ENCODE results near the gene MAN2A1.

Gene MAN2A1

GRCh38 chr5:109681763-109682162 lies 8.0 kb upstream of the MAN2A1 start:
- no peak for DNase-seq (ENCODE audit: low spot score)

DNA sequence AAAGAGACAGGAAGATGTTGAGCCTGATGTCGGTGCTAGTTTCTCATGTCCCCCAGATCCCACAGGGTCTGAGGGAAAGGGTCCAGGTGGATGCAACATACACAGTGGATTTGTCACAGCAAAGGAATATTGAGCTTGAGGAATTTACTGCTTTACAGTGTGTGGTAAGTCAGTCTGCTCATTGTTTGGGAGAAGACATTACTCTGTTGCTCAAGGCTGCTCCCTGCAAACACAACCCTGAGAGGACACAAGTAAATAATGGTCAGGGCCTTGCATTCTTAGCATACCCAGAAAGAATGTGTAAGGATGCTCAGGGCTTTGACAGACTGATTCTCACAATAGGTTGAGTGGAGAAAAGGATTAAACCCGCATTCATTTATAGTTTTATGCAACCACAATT lies 7.3 kb upstream of the MAN2A1 start:
- DNase-seq (ENCODE audit: low spot score), result no peak

GRCh38 chr5:109685916-109686315 lies 3.8 kb upstream of the MAN2A1 start:
- DNase-seq (ENCODE audit: low spot score), result no peak

GRCh38 chr5:109688630-109688969 lies 1.1 kb upstream of the MAN2A1 start:
- peak; percentile 21 for DNase-seq (ENCODE audit: low spot score)

GRCh38 chr5:109688970-109689739 lies 572 bp upstream of the MAN2A1 start:
- peak; percentile 95 for DNase-seq (ENCODE audit: low spot score)

DNA sequence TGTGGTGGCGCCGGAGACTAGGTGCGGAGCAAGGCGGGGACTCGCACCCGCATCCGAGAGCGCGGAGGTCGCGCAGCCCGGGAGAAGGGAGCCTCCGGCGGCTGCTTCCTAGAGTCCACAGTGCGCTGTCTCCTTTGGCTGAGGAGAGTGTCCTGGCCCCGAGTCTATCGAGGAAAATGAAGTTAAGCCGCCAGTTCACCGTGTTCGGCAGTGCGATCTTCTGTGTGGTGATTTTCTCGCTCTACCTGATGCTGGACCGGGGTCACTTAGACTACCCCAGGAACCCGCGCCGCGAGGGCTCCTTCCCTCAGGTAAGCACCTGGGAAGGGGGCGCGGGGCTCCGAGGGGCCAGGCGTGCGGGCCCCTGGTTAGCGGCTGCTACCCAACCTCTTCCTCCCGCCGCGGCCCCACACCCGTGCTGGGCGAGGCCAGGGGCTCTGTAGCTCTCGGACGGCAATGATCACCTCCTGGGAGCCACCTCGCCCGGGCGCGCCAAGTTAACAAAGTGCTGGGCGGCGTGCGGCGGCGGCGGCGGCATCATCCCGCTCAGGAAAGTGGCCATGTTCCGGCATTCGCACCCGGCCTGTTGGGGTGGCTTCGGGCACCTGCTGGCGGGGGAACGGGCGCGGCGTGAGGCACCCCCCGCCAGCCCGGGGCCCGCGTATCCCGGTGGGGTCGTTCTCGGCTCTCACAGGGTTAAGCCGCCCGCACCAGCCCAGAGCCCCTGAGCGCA lies 681 bp downstream of the MAN2A1 start:
- peak; percentile 59 for DNase-seq (ENCODE audit: low spot score)

- DNase-seq (ENCODE audit: low spot score), result peak; percentile 66
These were observed 1.3 kb downstream of the MAN2A1 start for GRCh38 chr5:109690975-109691574.

DNA sequence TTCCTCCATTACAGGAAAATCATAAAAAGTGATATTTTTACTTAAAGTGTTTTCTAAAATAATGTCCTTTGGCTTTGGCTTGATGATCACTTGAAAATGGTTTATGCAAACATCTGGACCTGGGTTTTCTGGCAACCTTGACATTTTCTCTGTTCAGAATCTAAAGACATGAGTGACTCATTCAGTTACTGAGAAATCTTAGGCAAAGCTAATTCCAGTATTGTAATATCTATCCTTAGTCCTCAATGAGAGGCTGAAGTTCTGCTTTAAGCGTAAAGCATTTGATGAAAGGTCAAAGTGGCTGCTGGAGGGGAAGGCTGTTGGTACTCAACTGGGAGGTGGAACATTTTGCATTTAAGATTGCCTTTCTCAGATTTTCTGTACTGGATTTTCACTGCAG lies 2.3 kb downstream of the MAN2A1 start:
- no peak for DNase-seq (ENCODE audit: low spot score)

GRCh38 chr5:109692852-109693251 lies 3.1 kb downstream of the MAN2A1 start:
- DNase-seq (ENCODE audit: low spot score), result no peak

DNA sequence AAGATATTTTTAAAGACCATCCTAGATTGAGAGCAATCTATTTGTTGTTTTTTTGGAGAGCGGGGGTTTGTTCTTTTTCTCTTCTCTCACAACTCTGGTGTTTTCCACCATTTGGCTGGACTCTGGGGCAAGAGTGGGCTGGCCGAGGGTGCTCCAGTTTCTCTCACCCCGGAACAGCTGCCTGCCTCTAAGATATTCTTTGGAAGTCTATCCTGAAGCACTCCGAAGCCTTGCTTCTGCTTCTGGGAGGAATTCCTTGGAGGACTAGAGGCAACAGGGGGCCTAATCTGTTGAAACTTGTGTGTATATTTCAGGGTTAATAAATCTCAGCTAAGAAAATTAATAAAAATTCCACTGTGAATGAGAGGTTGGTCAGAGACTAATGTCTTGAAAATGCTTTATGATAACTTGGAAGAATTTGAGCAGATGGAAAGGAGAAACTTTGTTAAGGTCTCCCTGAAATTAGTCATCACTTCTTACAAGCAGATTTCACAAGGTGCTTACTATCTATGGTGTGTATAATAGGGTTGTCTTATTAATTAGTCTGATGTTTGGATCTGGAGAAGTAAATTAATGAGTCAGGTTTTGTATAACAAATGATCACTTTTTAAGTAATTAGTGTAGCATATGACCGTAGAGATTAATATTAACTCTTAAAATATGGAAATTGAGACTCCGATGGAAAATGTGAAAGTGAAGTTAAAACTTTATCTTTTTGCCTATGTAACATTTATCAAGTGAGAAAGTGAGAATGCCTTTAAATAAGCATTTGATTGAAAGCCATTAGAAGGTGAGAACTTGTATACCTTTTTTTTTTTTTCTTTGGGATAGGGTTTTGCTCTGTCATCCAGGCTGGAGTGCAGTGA lies 4.0 kb downstream of the MAN2A1 start:
- DNase-seq (ENCODE audit: low spot score), result no peak

DNA sequence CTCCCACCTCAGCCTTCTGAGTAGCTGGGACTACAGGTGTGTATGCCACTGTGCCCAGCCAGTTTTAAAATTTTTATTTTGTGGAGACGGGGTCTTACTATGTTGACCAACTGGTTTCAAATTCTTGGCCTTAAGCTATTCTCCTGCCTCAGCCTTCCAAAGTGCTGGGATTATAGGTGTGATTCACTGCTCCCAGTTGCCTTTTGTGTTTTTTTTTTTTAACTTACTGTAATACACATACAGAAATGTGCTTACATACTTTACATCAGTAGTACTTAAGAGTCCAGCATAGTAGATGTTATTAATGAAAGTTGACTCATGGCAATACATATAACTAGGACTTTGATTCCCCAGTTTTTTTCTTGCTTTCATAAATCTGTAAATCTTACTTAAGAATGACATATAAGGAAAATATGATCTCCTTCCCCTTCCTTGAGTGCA lies 4.7 kb downstream of the MAN2A1 start:
- no peak for DNase-seq (ENCODE audit: low spot score)

DNA sequence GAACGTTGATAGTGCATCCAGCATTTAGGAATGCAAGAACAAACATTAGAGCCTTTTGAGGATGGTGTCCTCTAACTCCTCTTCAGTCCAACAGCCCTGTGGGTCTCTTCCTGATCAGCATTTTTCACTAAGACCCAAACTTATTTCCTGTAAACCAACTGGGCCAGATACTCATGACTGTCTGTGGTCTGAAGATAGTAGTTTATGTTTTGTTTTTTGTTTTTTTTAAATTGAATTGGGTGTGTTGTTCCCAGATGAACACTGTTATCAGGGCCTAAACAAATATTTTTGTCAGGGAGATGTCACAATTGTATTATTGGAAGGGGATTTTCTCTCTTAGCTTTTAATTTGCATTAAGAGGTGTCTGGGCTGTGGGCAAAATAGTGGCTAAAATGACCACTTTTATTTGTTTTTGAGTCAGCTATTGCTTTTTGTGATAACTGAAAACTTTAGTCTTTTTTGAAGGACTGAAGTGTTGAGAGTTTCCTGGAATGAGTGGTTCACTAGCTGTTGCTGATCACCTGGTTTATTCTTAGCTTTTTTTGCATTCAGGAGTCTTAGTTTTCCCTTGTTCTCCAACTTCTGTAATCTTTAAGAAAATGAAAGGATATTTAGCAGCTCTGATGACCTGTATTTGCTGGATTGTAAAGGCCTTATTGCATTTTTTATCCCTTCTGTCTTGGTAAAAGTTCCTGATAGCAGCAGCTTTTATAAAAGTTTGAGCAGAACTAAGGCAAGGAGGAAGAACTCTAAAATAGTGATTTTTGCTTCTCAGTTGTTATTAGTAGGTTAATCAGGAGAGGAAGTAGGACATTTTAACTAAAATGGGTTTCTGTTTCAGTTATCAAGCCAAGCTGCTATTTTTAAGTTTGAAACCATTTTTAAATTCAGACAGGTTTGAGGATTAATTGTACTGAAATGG lies 5.5 kb downstream of the MAN2A1 start:
- no peak for DNase-seq (ENCODE audit: low spot score)

GRCh38 chr5:109697339-109697738 lies 7.6 kb downstream of the MAN2A1 start:
- DNase-seq (ENCODE audit: low spot score), result no peak

DNA sequence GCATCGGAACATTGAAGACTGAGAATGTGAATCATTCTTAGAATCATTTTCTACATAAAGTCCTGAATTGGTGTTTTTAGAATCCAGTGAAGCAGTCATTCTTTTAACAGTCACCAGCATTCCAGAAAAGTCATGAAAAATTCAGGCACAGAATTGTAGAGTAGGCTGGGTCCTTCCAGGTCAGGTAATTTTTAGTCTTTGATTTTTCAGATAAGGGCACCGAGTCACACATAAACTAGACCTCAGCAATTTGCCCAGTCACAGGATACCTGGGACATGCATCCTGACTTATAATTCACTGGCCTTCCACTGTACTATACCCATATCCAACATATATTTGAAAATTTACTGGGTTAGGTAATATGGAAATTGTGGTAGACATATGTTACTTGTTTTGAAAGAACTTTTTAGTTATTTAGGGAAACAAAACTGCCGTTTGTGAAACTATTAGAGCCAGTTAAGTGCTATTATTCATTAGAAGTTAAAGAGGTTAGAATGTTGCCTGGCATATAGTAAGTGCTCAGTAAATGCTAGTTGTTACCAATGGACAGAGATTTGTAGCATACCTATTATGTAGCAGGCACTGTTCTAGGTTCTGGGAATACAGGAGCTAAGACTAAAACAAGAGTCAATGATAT lies 10.9 kb downstream of the MAN2A1 start:
- no peak for DNase-seq (ENCODE audit: low spot score)

DNA sequence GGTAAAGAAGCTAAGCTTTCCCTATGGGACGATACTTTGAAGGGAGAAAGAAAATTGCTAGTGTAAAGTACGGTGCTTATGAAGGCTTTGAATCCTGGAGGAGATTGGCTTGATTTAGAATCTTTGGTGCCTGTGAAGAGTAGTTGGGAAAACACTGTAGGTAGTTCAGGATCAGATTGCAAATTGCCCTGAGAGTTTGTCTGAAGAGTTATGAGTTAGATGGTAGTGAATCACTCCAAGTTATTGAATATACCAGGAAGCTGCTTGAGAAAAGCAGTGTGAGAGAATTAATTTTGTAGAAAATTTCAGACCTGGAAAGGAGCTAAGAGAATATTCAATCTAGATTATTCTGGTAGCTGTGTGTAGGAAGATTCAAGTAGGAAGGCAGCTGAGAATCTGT lies 11.5 kb downstream of the MAN2A1 start:
- no peak for DNase-seq (ENCODE audit: low spot score)

- DNase-seq (ENCODE audit: low spot score), result no peak
These were observed 12.1 kb downstream of the MAN2A1 start for GRCh38 chr5:109701792-109702191.

- DNase-seq (ENCODE audit: low spot score), result no peak
These were observed 13.4 kb downstream of the MAN2A1 start for GRCh38 chr5:109703166-109703565.

- no peak for DNase-seq (ENCODE audit: low spot score)
These were observed 14.1 kb downstream of the MAN2A1 start for GRCh38 chr5:109703829-109704228.

GRCh38 chr5:109704282-109704952 lies 14.7 kb downstream of the MAN2A1 start:
- no peak for DNase-seq (ENCODE audit: low spot score)

GRCh38 chr5:109705596-109705995 lies 15.9 kb downstream of the MAN2A1 start:
- no peak for DNase-seq (ENCODE audit: low spot score)
